ENCODE results near the gene LMO7. TPM values are rescaled to one million over a fixed set of nuclear protein-coding genes. Genes with fewer than 3 reads are reported as not detected.

Gene LMO7
- total and polyA plus RNA-seq, 3 donors from 2014 or later = 39.1 to 132 (median 111) TPM

DNA sequence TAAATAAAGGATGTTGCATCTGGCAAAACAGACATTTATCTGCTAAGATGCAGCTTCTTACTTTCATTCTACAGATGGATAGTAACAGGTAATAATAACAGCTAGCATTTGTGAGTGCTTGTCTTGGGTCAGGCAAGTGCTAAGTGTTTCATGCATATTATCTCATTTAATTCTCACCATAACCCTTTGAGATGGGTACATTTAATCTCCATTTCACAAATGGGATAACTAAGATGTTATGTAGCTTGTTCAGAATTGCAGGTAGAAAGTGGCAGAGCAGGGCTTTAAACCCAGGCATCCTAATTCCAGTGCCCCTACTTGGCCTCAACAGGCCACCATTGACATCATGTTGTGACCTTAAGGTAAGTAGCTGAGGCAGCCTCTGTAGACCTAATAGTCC lies 69.8 kb downstream of the LMO7 start:
- Histone ChIP-seq H3K4me1 (no peaks in the 10 kb centered on the region), H3K27me3 (no peaks in the 10 kb centered on the region), H3K36me3 (ENCODE audit: low read depth, missing control alignments) (no peaks in the 10 kb centered on the region), H3K9me3 (no peaks in the 10 kb centered on the region), H3K27ac (no peak overlapping the region), H3K4me3 (no peak overlapping the region)
- no peak for DNase-seq
- intact Hi-C loops (cut with DNase I; ENCODE audit: low total_unique reads) = no loop called here
- no peak for TF ChIP-seq POLR2A (IDR thresholded peaks at IDR 0.05)
- TF ChIP-seq, protein P1, sequence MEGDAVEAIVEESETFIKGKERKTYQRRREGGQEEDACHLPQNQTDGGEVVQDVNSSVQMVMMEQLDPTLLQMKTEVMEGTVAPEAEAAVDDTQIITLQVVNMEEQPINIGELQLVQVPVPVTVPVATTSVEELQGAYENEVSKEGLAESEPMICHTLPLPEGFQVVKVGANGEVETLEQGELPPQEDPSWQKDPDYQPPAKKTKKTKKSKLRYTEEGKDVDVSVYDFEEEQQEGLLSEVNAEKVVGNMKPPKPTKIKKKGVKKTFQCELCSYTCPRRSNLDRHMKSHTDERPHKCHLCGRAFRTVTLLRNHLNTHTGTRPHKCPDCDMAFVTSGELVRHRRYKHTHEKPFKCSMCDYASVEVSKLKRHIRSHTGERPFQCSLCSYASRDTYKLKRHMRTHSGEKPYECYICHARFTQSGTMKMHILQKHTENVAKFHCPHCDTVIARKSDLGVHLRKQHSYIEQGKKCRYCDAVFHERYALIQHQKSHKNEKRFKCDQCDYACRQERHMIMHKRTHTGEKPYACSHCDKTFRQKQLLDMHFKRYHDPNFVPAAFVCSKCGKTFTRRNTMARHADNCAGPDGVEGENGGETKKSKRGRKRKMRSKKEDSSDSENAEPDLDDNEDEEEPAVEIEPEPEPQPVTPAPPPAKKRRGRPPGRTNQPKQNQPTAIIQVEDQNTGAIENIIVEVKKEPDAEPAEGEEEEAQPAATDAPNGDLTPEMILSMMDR (IDR thresholded peaks at IDR 0.05) = no peak

DNA sequence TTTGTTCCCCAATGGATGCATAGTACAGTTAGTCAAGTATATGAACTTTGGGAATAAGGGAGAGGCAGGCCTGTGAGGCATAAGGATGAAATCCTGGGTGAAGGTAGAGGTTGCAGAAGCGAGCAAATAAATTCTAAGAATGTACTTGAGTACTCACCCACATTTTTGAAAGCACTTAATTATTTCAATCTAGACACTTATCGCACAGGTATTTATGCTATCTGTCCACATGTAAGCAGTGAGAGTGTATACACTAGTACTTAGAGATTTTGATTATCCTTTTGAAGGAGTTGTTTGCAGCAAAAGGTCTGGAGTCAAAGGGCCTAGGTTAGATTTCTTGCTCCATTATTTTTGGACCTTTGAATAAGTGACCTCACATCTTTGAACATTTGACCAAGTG lies 77.7 kb downstream of the LMO7 start:
- Histone ChIP-seq H3K36me3 (ENCODE audit: low read depth, missing control alignments) (no peaks in the 10 kb centered on the region), H3K27me3 (no peaks in the 10 kb centered on the region), H3K9me3 (no peaks in the 10 kb centered on the region), H3K4me1 (no peaks in the 10 kb centered on the region), H3K27ac (no peak overlapping the region), H3K4me3 (no peak overlapping the region)
- no peak for DNase-seq
- 94 to 96% methylated on average over 2 of the region's 2 CpGs for WGBS, 2 donors
- intact Hi-C loops (cut with DNase I; ENCODE audit: low total_unique reads) = no loop called here
- TF ChIP-seq POLR2A (IDR thresholded peaks at IDR 0.05) = no peak
- TF ChIP-seq, protein P1 (IDR thresholded peaks at IDR 0.05) = no peak

DNA sequence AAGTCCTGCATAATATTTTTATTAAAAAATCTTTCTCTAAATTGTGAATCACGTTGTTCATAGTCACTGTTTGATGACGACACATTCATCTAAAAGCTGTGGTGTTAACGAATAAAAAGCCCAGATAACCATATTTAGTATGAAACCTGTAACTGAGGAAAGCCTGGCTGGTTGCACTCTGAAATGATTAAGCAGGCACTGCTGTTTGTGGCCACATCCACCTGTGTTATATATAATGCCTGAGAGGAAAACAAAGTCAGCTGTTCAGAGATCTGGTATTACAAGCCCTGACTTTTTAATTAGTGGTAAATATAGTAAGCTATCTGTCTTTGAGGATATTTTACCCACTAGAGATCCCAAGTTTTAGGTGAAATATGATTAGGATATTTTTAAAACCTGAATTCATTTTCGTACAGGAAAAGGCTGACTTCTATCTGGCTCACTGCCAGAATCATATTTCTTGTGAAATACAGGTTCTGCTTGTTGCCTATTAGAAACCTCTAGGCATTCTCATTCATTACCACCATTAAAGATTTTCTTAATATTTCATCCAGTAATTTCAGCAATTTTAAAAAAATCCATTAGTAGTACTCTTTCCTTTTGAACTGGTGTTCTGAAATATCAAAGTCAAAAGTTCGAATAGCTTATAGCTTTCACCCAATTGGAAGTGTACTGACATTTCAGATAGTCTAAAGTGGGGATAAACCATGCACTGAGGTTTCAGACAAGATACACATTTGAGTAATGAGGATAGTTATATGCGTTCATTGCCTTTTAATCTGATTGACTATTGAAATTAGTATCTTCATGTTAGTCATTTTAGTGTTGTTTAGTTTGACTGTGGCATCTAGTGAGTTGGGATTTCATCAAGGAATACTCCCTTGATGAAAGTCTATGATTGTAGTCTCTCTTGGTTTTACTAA lies 79.7 kb downstream of the LMO7 start:
- intact Hi-C loops (cut with DNase I; ENCODE audit: low total_unique reads) = no loop called here
- no peak for DNase-seq
- TF ChIP-seq POLR2A (IDR thresholded peaks at IDR 0.05) = no peak
- TF ChIP-seq, protein P1 (IDR thresholded peaks at IDR 0.05) = no peak
- Histone ChIP-seq H3K36me3 (ENCODE audit: low read depth, missing control alignments) (no peaks in the 10 kb centered on the region), H3K9me3 (no peaks in the 10 kb centered on the region), H3K4me3 (no peak overlapping the region), H3K27ac (no peak overlapping the region), H3K27me3 (no peaks in the 10 kb centered on the region), H3K4me1 (no peaks in the 10 kb centered on the region)
- 82 to 83% methylated on average over 6 of the region's 6 CpGs for WGBS, 2 donors

DNA sequence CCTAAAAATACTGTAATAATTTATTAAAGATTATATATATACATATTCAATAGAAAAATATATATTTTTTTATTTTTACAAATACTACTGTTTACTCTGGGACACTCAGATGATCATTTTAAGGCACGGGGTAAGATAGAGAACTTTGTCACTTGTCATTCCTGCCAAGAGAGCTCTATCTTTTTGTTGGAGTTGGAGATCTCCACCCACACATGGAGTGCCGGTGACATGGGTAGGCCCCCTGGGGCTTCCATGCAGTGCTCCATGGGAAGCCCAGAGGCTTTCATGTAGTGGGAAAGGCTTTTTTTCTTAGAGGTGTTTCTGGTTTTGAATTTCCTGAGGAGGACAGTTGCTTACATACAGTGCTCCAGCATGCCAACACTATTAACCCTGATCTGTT lies 81.4 kb downstream of the LMO7 start:
- Histone ChIP-seq H3K4me1 (no peaks in the 10 kb centered on the region), H3K27ac (no peak overlapping the region), H3K36me3 (ENCODE audit: low read depth, missing control alignments) (no peaks in the 10 kb centered on the region), H3K27me3 (no peaks in the 10 kb centered on the region), H3K4me3 (no peak overlapping the region), H3K9me3 (no peaks in the 10 kb centered on the region)
- no peak for TF ChIP-seq POLR2A (IDR thresholded peaks at IDR 0.05)
- TF ChIP-seq, protein P1 (IDR thresholded peaks at IDR 0.05) = no peak
- intact Hi-C loops (cut with DNase I; ENCODE audit: low total_unique reads) = no loop called here
- 69 to 84% methylated on average over 2 of the region's 2 CpGs for WGBS, 2 donors
- DNase-seq = no peak

DNA sequence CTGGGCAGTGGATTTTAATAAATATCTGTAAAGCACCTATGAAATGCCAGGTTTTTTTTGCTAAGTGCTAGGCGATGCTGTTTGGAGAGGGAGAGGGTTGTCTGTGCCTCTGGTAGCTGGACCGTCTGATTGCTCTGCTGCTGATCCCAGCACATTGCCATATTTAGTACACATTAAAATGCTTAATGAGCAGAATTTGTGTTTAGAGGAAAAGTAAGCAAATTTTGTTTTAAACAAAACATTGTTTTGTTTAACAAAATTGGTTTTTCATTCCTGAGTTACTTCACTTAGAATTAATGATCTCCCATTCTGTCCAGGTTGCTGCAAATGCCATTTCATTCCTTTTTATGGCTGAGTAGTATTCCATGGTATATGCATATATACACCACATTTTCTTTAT lies 85.2 kb downstream of the LMO7 start:
- H3K27me3 ChIP-seq = no peaks in the 10 kb centered on the region
- DNase-seq = no peak
- intact Hi-C loops (cut with DNase I; ENCODE audit: low total_unique reads) = no loop called here
- 87 to 88% methylated on average over 2 of the region's 2 CpGs for WGBS, 2 donors
- H3K27ac ChIP-seq = no peak overlapping the region
- no peaks in the 10 kb centered on the region for H3K36me3 ChIP-seq (ENCODE audit: low read depth, missing control alignments)
- H3K4me1 ChIP-seq = no peaks in the 10 kb centered on the region
- no peak overlapping the region for H3K4me3 ChIP-seq
- TF ChIP-seq, protein P1 (IDR thresholded peaks at IDR 0.05) = no peak
- TF ChIP-seq POLR2A (IDR thresholded peaks at IDR 0.05) = no peak
- no peaks in the 10 kb centered on the region for H3K9me3 ChIP-seq

All from testis (tissue), 3 donors.